ENCODE results near the gene TREML4. TPM values are rescaled to one million over a fixed set of nuclear protein-coding genes. Genes with fewer than 3 reads are reported as not detected.

Gene TREML4
- total RNA-seq, 1 experiment from 2014 or later = not detected

GRCh38 chr6:41209547-41210320, 18.4 kb upstream of the TREML4 start:
- no peaks in the 10 kb centered on the region for H3K27me3 ChIP-seq (ENCODE audit: insufficient read depth, low read length)
- no peaks in the 10 kb centered on the region for H3K36me3 ChIP-seq (ENCODE audit: control insufficient read depth in 1 of 2, insufficient read depth in 2 of 2, low read length in 2 of 2)
- H3K9ac ChIP-seq (ENCODE audit: low read length) = no peak overlapping the region
- ChIA-PET RAD21 (ENCODE audit: low non-redundant PET in 1 of 2, low total read pairs in 2 of 2, uncharacterized antibody in 2 of 2, unreplicated experiment in 2 of 2) (no interaction called here), POLR2A (no interaction called here), CTCF (no interaction called here)
- intact Hi-C loops (cut with micrococcal nuclease) = no loop called here
- no peak overlapping the region for H3K4me3 ChIP-seq (replicated peaks in 1 of 2; ENCODE audit: low read depth in 1 of 2, low read length in 2 of 2)
- no peaks in the 10 kb centered on the region for H3K4me1 ChIP-seq (ENCODE audit: control insufficient read depth in 1 of 2, insufficient read depth in 2 of 2, low read length in 2 of 2)
- H3K4me2 ChIP-seq (ENCODE audit: low read length) = no peak overlapping the region
- TF ChIP-seq ELF1 (IDR thresholded peaks at IDR 0.05; ENCODE audit: borderline replicate concordance, low read depth) (no peak), YY1 (IDR thresholded peaks at IDR 0.05; ENCODE audit: extremely low read depth, insufficient replicate concordance, low read depth, low read length) (no peak), POLR2A (IDR thresholded peaks at IDR 0.05; ENCODE audit: borderline replicate concordance, extremely low read depth, insufficient read depth, insufficient read length) (no peak), MAX (IDR thresholded peaks at IDR 0.05) (no peak), CTCF (IDR thresholded peaks at IDR 0.05 in 2 of 3, conservative IDR thresholded peaks at IDR 0.05 in 1 of 3; ENCODE audit: borderline replicate concordance in 1 of 3, insufficient read depth in 1 of 3, low read depth in 2 of 3, low read length in 2 of 3) (no peak), SIN3A (IDR thresholded peaks at IDR 0.05; ENCODE audit: low read depth) (no peak), TCF7L2 (IDR thresholded peaks at IDR 0.05; ENCODE audit: borderline replicate concordance, extremely low read depth, insufficient read depth, insufficient read length) (no peak), ATF3 (IDR thresholded peaks at IDR 0.05) (no peak), ZFX (IDR thresholded peaks at IDR 0.05) (no peak), SP1 (IDR thresholded peaks at IDR 0.05; ENCODE audit: low read depth) (no peak), SRF (IDR thresholded peaks at IDR 0.05; ENCODE audit: low read depth) (no peak), FOSL1 (IDR thresholded peaks at IDR 0.05; ENCODE audit: low read depth) (no peak), EGR1 (IDR thresholded peaks at IDR 0.05; ENCODE audit: low read depth) (no peak), POLR2AphosphoS5 (IDR thresholded peaks at IDR 0.05; ENCODE audit: low read depth, low read length) (no peak), JUND (IDR thresholded peaks at IDR 0.05) (no peak), CEBPB (IDR thresholded peaks at IDR 0.05; ENCODE audit: low read depth) (no peak)
- H2AFZ ChIP-seq (ENCODE audit: low read depth, low read length, poor library complexity, severe bottlenecking) = no peak overlapping the region
- H4K20me1 ChIP-seq (ENCODE audit: insufficient read depth) = no peaks in the 10 kb centered on the region
- peaks cover 4 to 7% of the 10 kb centered on the region in 2 experiments; a peak in 2 of 4 replicates for H3K9me3 ChIP-seq (ENCODE audit: control insufficient read depth in 1 of 2, insufficient read depth in 1 of 2, low read depth in 1 of 2, low read length in 2 of 2)
- BruUV-seq (replicated peaks) = no TSS peak
- ATAC-seq = no peak
- no peaks in the 10 kb centered on the region for H3K79me2 ChIP-seq (ENCODE audit: insufficient read depth, low read length)
- H3K9me2 ChIP-seq (ENCODE audit: insufficient read depth) = no peaks in the 10 kb centered on the region
- H3K27ac ChIP-seq (ENCODE audit: low read depth, low read length) = no peak overlapping the region
- DNase-seq (ENCODE audit: low read depth, low spot score) = no peak
